SIG-M5 treated with dmso at 0.1 percent for 504 hours (cell line): ENCODE measurements around the gene SGIP1.
"Not testable (repeated sequence)": the region's sequence is repeated elsewhere in the genome, so short reads cannot be mapped to it uniquely, and the experiment has no call there.

Experiments
- DNase-seq: peaks from one replicate; lab custom pipeline; 2025; ENCODE audit not compliant: unreplicated experiment; lab: John Stamatoyannopoulos, UW

Gene SGIP1

DNA sequence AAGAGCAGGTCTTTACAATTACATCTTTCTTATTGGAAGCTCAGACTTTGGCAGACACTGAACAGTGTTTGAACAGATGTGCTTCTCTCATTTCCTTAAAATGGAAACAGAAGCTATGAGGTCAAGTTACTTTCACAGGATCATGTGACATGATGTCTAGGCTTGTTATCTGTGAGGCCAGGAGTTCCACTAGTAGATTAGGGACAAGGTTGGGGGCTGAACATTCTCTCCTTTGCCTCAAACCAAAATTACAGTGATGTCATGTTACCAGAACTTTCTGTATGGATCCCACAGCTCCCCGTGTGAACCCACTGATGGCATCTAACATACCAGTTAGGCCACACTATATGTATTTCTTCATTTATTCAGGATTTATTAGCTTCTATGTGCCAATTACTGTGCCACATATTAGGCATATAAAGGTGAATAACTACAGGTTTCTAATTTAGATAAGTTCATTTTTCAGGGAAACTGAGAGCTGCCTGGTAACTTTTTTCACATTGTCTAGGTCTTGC lies 224.3 kb downstream of the SGIP1 start:
- no peak for DNase-seq

GRCh38 chr1:66760506-66760905 lies 226.6 kb downstream of the SGIP1 start:
- no peak for DNase-seq

GRCh38 chr1:66761221-66761620 lies 227.3 kb downstream of the SGIP1 start:
- peak; percentile 34 for DNase-seq

- DNase-seq = peak; percentile 40
Observed at GRCh38 chr1:66764994-66765578, 231.1 kb downstream of the SGIP1 start.

DNA sequence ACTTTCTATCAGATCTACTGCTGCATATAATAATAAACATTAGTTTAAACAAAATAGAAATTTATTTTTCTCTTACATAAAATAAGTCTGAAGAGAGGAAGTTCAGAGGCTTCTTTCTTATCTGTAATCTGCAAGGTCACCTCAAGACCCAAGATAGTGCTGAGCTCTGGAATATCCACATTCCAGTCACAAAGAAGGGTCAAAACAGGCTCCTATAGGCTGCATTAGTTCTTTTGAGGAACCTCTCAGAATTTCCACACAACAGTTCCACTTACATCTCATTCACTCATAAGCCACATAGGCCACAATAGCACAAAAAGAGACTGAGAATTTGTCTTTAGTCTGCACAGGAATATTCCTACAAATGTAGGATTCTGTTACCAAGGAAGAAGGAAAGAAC lies 233.7 kb downstream of the SGIP1 start:
- DNase-seq = no peak

GRCh38 chr1:66768965-66769364 lies 235.0 kb downstream of the SGIP1 start:
- DNase-seq = no peak

DNA sequence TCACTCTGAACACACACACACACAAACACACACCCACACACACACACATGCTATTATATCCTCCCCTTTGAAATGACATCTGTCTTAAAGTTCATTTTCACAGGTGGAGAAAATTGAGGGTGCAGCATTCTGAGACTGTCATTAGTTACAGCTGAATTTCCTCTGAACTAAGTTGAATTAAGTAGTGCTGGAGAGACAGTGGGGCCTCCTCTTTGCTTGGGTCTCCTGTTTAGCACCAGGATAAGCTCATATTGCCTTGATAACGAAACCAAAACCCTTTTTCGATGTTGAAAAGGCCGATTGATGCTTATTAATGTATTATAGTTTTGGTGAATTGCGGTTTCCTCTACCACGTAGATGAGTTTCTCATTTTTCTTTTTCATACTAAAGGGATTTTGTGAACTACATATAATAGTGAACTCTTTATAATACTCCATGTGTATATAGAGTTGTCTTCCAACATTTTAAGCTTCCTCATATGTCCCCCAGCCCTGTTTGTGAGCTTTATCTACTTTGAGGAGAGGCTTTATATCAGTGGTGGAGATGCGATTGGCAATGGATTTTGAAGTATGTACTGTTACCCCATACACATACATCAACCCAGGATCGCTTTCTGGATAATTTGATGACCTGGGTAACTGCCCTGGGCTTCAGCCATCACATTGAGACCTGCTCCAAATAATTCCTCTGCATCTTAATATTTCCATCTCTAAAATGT lies 235.7 kb downstream of the SGIP1 start:
- DNase-seq = no peak

DNA sequence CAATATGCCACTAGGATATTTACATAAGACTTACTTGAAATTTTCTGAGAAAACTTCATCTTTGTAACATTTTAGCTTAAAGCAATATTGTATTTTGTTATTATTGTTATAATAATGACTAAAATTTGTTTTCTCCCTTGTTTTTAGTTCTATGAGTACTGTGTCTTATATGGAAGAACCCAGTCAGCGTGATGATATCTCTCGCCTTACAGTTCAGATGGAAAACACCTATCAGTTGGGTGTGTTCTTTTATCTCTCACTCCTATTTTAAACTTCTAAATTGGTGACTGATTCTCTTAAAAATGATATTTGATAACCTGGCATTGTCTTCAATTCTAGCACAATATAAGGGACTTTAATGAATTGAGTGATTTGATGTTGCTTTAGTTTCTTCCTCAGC lies 236.3 kb downstream of the SGIP1 start:
- DNase-seq = no peak

DNA sequence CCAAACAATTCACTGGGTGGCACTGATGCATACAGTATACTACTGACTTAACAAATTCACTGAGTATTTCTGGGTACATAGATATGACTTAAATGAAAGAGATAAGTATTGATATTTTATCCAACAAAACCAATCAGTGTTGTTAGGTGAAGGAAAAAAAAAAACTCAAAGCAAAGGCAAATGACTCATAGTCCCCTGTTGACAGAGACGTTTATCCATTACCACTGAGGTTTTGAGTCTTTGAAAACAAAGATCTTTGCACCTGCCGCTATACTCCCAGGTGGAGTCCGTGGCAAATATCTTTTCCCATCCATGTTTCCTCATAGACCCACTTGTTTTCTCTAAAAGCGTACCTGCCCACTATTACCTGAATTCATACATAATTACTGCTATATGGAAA lies 236.7 kb downstream of the SGIP1 start:
- DNase-seq = no peak

DNA sequence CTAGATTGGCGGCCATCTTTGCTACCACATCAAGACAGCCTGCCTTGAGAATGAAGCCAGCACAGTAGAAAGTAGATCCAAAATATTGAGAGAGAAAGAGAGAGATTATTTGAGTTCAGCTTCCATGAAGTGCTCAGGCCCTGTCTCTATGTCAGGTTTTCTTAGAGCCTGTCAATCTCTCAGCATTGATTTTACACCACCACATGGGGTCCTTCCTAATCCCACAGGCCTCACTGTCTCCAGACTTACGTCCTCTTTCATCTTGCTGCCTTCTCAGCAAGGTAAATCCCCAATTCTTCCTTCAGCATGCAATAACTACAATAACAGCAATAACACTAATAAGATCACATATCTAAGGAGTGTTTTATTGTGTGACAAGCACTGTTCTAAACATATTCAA lies 239.3 kb downstream of the SGIP1 start:
- DNase-seq = no peak

GRCh38 chr1:66774438-66774837 lies 240.5 kb downstream of the SGIP1 start:
- DNase-seq = no peak

- no peak for DNase-seq
Observed at GRCh38 chr1:66775646-66776045, 241.7 kb downstream of the SGIP1 start.

- no peak for DNase-seq
Observed at GRCh38 chr1:66777831-66778230, 243.9 kb downstream of the SGIP1 start.

- no peak for DNase-seq
Observed at GRCh38 chr1:66778266-66778665, 244.3 kb downstream of the SGIP1 start.

- DNase-seq = no peak
Observed at GRCh38 chr1:66778969-66779368, 245.0 kb downstream of the SGIP1 start.

- DNase-seq = no peak
Observed at GRCh38 chr1:66779475-66780078, 245.6 kb downstream of the SGIP1 start.

DNA sequence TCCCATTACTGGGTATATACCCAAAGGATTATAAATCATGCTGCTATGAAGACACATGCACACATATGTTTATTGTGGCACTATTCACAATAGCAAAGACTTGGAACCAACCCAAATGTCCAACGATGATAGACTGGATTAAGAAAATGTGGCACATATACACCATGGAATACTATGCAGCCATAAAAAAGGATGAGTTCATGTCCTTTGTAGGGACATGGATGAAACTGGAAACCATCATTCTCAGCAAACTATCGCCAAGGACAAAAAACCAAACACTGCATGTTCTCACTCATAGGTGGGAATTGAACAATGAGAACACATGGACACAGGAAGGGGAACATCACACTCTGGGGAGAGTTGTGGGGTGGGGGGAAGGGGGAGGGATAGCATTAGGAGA lies 251.8 kb downstream of the SGIP1 start:
- not testable (repeated sequence) for DNase-seq

DNA sequence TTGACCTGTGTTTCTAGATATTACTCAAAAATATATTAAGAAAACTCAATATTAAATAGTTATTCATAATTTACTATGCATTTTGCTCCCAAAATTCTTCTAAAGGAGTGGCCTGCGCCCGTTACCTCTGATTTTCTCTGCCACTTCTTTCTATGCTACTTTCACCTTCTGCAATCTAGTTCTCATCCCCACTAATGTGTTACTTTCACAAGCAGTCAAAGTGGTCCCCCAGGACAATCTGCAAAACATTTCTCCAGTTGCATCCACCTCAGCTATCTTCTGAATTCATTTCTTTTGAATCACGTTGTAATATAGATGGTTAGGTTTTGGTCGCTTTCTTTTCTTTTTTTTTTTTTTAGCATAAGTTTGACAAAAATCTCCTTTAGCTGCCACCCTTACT lies 253.7 kb downstream of the SGIP1 start:
- DNase-seq = no peak

- no peak for DNase-seq
Observed at GRCh38 chr1:66788231-66788939, 254.4 kb downstream of the SGIP1 start.

- DNase-seq = no peak
Observed at GRCh38 chr1:66791621-66792610, 258.0 kb downstream of the SGIP1 start.
